Breast epithelium (tissue), 3 donors: ENCODE measurements around the gene YWHAH.

Source experiments
- CTCF ChIP-seq, 3 donors: fragments of 450-650 bp; IDR thresholded peaks; one replicate each; pipeline ENCODE4 v1.5.1; 2016 to 2017; ENCODE audit warnings: antibody characterized with exemption in 3 of 3, mild to moderate bottlenecking in 3 of 3, moderate library complexity in 3 of 3
- POLR2A ChIP-seq: fragments of 450-650 bp; IDR thresholded peaks from one replicate; pipeline ENCODE4 v1.6.1; 2016; ENCODE audit warnings: antibody characterized with exemption, mild to moderate bottlenecking, moderate library complexity
- POLR2AphosphoS5 ChIP-seq, 3 donors: sonication (generic); formaldehyde crosslinking; IDR thresholded peaks; one replicate each; pipeline ENCODE4 v1.6.1; 2017; ENCODE audit warnings: antibody characterized with exemption in 3 of 3

- TF ChIP-seq POLR2AphosphoS5 (IDR thresholded peaks at IDR 0.05) (no peak), CTCF (IDR thresholded peaks at IDR 0.05) (no peak), POLR2A (no peak)
These were observed 16.4 kb downstream of the YWHAH start for GRCh38 chr22:31960767-31961166.
